ENCODE measurements around the gene PTPRG.

The PTPRG gene

DNA sequence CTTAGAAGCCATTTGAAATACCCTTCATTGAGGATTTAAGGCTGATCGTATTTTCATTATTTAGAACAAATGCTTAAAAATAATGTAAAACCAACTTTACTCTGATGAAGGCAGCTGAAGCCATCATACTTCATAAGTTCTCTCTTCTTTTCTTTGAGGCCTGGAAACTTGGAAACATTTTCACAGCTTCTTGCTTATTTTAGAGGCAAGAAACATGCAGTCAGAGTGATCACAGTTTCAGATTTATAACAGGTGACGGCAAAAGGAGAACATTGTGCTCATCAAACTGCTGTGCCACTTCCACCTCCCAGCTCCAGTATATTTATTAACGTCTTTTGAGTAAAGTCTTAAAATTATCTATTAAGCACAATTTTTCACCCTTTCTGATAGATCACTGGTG is 376.1 kb downstream of the PTPRG start:
- DNase-seq, result no peak

DNA sequence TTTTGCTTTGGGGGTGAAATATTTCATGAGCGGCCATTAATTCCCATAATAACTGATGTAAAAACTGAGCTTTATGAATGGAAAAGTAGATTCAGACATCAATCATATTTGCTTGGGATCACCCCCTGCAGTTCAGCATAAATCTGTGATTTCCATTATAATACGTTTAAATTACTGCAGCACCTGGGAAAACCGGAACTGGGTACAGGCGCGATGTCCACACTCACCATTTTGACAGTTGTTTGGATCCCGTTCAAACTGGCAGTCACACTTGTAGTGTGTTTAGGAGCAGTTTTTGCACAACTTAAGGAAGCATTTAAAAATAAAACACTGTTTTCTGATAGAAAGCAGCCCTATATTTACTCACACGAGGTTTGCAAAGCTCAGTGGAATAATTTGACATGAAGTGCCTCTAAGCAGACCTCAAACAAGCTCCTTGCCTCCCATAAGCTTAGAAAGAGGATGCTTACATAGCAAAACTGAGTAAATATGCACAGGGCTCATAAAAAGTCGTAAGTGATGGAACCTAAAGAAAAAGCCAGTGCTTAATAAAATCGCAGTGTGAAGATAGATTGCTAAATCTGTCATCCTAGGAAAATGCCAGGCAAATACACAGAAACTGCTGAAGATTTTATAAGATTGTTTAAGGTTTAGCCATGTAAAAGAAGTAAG is 377.6 kb downstream of the PTPRG start:
- DNase-seq, result no peak

DNA sequence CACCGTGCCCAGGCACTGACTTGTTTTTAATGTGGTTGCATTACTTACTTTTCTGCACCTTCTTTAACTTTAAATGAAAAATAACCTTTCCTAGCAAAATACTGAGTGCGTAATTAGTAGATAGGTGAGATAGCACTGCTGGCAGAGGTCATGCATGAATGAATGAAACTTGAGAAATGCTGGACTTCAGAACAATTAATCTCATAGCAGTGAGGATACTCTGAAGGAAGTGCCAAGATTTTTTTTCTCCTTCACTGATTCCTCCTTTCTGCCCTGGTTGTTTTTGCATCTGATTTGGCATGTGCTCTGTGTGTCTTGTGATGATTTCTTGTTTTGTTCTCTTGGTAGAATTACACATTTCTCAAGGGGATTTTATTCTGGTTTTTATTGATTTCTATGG is 378.9 kb downstream of the PTPRG start:
- no peak for DNase-seq

DNA sequence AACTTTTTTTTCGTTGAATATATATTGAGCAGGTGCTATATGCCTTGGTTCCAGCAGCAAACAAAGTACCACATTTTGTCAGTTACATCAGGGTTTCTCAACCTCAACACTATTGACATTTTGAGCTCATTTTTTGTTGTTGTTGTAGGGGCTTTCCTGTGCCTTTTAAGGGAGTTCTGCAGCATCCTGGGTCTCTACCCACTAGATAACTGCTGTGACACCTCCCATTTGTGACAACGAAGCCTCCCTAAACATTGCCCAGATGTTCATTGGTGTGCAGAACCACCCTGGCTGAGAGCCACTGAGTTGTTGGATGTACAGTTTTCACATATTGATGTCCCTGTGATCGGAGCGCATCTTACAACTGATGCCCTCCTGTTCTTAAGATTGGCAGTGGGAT is 382.6 kb downstream of the PTPRG start:
- DNase-seq, result no peak

DNA sequence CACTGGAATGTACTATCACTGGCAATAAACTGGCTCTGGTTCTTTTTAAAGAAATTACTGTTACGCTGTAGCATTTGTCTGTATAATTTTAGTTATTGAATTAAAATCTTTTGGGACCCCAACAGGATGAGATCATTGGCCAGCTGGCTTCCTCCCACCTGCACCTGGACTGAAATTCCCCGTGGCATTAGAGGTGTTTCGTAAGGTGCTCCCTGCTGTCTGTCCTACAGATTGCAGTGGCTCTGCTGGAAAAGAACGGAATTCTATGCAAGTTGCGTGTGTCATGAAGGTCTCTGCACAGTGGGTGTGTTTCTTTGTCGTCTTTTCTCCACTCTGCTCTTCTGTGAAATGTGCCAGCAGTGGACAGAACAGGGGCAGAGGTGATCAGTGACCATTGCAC is 383.4 kb downstream of the PTPRG start:
- no peak for DNase-seq

DNA sequence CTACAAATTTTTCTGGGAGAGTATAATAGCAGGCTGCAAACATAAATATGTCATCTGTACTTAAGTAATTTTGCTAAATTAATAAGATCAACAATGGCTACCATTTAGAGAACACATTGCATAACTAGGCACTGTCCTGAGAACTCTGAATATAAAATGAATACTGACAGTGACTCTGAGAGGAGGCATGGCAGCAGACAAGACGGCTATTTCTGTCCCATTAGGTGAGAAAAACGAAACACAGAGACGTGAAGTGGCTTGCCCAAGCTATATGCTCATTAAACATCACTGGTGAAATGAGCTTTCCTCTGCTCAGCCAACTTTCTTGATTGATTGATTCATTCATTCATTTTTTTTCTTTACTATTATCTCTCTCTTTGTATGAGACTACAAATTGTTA is 384.3 kb downstream of the PTPRG start:
- DNase-seq, result no peak

DNA sequence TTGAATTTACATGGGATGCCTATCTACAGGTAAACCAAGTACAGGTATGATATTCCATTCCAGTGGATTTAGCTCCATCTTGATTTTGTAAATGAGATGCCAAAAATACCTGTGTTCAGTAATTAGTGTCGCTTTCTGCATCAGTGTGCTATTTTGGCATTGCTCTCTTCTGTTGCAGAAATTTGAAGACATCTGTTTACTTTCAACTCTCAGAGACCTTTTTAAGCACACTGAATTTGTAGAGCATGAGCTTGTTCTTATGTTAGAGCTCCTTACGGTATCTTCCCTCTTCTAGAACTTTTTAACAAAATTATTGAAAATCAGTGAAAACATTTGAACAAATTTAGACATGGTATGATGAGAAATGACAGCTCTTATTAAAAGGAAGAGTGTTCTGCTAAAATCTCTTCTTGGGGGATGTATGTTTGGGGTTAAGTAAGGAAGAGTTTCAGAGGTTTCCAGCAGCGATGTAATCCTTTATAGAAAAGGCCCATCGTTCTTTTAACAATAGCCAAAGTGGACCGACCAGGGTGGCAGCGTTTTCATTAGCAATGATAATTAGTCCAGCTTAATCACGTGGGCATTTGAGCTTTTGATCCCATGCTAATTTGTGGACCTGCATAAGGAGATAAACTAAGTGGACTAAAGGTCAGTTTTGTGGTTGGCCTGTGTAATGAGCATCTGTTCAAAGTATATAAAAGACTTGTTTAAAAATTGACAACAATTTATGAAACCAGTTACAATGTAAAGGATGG is 385.4 kb downstream of the PTPRG start:
- DNase-seq, result no peak

DNA sequence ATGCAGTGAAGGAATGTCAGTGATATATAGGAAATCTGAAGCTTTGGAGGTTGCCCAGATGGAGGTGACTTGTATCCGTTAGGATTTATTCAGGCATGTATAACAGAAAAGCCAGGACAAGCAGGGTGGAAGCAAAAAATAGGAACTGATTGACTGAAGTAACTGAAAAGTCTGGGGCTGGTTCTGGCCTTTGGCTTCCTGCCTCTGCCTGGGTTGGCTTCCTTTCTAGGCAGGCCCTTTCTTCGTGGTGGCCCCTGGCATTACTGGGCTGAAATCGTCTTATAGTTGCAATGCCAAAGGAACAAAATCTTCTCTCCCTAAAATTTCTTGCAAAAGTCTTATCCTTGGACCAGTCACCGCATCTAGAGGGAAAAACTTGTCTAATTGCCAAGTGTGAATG is 386.1 kb downstream of the PTPRG start:
- no peak for DNase-seq

DNA sequence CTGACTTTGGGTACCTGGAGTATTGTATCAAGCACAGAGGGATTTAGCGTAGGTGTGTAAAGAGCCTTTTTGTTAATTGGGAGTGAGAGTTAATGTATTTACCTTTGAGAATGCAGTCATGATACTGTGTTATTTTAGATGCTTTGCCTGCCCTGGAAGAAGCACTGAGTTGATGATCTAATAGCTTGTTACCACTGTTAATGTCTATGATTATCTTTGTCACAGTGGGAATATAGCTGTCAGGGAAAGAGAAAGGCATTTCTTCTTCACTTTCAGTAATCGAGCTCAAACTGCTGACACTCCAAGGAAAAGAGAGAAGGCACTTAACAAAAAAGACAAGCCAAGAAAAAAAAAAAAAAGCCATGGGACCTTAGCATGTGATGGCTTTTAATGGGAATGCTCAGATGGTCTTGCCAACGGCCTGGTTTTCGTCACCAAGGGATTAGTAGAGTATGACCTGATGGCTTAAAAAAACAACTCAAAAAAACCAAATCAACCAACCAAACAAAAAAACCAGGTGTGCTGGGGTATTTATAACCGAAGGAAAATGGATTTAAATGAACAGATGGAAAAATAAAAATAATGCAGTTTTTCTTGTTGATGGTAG is 387.4 kb downstream of the PTPRG start:
- no peak for DNase-seq

DNA sequence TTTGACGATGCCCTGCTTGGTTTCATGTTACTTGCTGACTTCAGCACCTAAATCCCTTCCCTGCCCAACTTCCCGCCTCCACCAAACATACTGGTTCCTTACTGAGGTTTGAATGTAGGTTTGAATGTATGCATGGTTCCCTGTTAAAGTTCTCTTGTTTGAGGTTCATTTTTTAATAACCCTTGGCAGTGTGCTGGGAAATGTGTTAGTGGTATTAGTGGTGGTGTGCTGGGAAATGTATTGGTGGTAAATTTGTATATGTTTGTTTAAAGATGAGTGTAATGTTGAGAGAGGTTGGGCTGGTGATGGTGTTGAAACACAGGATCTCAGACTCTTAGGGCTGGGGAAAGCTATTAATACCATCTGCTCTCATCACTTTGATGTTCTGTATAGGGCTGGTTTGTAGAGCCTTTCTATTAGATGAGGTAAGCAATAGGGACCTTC is 392.7 kb downstream of the PTPRG start:
- no peak for DNase-seq

DNA sequence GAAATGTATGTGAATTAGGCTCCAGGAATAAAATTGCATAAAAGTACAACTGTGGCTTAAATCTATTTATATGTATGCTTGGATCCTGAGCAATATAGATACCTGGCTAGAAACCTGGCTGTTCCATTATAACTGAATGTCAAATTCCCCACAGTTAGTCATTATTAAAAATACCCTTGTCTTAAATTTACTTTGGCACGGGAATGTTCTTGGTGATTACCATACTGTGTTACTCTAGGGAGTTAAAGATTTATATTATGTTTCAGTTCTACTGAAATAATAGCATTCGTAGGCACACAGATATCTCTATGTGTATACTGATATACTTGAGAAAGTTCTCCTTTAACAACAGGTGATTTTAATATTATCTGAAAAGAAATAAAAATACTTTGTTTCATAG is 394.1 kb downstream of the PTPRG start:
- no peak for DNase-seq

DNA sequence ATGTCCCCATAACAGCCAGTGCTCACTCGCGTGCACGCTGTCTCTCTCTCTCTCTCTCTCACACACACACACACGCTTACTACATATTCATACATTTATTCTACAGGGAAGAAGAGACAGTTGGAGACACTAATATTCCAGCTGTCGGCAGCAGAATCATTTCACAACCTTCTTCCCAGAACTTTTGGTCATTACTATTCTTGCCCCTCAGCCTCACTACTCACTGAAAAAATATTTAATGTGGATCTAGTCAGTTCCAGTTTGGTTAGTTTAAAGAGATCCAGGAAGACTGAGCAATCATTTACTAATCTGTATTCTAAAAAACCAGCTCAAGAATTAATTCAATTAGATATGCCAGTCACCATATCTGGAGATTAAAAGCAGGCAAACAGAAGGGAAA is 394.9 kb downstream of the PTPRG start:
- DNase-seq, result no peak

DNA sequence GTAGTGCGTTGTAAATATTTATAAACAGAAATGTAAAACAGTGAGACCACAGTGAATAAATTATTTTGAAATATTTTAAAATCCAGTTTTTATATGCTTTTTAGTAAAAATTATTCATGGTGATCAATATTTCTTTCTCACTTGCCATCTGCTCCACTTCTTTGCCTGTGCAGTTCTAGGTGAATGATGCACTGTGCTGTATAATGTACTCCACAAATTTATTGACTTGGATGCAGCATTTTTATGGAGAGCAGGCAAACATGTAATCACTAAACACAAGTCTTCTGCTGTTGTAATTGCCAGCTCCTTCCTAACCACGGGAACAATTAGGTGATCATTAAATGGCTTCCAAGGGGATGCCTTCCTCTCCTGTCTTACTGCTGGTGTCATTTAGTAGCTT is 395.9 kb downstream of the PTPRG start:
- no peak for DNase-seq

DNA sequence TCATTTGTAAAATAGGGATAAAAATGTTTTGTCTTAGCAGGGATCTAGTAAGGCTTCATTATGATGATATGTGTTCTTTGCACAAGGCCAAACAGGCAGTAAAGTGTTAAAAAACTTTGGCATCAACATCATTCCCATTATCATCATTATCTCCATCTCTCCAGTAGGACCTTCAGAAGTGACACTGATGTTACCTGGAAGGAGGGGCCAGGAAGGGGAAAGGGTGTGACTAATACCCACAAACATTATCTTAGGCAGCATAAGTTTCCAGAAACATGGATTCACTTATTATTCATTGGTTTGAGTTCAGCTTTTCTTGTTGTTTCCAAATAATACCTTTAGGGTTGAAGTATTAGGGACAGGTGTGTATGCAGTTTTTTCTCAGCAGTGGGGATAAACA is 399.6 kb downstream of the PTPRG start:
- no peak for DNase-seq

DNA sequence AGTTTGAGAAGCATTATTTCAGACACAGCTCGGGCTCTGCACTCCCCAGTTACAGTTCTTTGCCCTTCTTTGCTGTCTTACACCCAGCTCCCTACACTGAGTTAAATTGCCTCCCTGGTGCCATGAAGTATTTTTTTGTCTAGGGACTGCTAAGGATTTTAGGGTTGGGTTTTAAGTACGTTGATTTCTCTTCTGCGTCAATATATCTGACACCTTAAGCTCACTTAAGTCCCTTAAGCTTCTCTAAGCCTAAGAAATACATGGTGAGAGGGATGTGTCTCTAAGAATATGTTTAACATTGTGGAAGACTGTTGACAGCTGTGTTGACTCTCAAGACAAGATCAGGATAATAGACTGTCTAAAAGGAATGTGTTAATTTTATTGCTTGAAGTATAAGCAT is 400.5 kb downstream of the PTPRG start:
- DNase-seq, result no peak

DNA sequence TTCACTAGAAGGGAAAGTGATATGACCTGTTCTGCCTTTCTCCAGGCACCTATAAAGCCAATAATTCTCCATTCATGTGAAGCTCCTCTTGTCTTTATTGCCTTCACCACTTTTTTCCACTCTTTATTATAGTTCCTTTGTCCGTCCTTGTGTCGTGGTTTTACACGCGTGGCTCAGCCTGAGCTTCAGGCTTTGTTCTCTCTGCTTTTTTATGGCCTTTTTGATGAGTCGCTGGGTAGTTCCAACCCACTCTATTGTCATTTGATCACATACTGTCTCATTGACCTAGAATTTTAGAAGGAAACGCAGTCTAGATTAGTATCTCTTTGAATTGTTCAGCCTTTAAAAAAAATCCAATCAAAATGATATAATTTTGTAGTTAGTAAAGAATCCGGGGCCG is 403.2 kb downstream of the PTPRG start:
- no peak for DNase-seq

DNA sequence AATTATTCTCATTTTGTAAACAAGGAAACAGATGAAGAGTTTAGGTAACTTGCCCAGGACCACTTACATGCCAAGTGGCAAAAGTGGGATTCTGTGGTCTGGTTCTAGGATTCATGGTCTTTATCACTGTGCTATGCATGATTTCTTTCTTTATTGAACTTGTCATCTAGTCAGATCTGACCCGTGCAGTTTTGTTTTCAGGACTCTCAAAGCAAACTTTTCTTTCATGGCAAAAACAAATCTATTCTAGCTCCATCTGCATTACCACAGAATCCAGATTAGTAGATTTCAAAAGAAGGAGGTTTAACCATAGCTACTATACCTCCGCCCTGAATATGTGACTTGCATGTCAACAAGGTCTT is 404.4 kb downstream of the PTPRG start:
- no peak for DNase-seq

DNA sequence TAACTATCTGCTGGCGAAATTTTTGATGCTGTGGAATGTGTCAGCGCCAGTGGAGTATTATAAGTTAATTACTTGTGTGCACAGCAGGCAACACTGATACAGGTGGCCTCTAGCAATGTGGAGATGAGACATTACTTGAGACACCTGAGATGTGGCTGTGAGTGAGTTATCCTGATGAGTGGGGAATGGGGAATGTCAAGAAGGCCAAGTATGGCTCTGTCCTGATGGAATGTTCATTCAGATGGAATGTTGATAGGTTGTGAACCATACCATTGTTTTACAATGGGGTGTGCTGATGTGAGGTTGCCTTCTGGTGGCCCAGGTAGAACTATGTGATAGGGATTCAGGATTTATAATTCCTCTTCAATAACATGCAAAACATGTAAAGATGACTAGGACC is 404.8 kb downstream of the PTPRG start:
- DNase-seq, result no peak

DNA sequence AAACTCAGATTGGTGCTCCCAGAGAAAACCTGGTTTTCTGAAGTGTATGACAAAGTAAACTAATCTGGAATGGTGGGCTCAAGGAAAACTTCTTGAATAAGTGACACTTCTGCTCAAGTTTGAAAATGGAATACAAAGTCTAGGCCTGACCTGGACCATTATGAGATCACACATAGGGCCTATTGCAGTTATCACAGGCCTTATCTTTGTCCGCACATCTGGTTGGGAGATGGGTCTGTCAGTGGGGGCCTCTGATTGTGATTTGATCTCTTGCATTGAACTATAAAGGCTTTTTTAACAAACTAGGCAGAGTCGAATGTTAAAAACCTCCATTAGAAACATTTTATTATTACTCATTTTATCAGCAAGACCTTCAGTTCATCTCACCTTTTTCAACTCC is 405.6 kb downstream of the PTPRG start:
- no peak for DNase-seq

DNA sequence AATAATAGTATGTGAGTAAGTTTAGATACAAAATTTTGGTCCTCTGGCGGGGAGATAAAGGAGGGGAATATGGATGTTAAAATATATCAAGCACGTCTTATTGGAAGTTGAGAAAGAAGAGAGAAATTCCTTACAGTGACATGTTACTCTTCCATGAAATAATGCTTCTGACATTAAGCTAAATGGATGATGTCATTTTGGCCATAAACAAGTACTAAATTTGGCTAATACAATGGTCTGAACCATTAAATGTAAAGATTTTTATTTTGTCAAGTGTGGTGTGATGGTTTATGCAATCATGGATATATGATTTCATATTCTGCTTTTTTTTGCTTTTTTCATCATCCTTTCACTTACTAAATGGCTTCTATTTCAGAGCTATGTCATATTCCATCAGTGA is 406.6 kb downstream of the PTPRG start:
- no peak for DNase-seq

DNA sequence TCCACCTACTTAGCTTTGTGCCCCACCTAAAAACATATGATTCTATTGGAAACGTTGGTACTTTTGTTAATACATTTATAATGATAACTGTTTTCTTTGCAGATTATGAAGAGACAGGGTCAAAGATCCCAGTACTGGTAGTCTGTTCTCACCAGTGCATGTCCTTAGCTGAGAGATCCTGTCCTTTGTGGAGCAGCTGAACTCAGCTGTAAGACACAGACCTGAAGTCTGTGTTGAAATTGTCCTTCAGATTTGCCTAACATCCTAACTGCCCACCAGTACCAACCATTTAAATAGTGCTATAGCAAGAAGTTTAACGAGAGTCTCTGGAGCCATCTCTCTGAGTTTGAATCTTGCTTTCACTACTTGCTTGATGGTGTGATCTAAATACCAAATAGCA is 413.3 kb downstream of the PTPRG start:
- no peak for DNase-seq

DNA sequence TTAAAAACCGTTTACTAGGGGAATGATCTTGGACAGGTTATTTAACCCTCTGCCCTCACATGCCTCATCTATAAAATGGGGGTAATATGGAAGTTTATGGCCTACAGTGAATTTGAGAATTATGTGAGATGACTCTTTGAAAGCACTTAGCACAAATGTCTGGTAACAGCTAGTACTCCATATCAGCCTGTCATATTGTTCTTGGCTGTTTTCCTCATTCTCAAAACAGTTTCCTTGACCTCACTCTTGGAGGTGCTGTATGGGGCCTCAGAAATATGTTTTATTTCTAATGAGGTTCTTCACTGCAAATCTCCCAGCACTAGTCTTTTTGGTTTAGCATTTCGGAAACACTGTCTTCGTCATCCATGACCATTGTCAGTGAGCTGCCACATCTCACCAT is 413.8 kb downstream of the PTPRG start:
- DNase-seq, result no peak

DNA sequence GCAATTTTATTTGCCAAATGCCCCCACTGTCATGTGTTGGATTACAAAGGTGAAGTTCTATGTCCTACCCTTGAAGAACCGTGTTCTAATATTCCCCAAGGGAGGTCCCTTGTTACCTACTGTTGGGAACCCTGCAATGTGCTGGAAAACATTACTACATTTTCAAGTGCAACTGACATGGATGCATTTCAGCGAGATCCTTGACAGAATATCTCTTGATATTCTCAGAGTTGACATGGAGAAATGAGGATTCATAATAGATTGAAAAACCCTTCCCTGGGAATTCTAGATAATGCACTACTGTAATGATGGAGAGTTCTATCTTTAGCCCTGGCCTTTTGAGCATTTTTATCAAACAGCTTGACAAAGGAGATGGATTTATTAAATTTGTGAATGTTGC is 414.6 kb downstream of the PTPRG start:
- no peak for DNase-seq

All from activated CD4-positive, CD25-positive, alpha-beta regulatory T cell (primary cell).